K562 (cell line): ENCODE data around the gene HOXA13. TPM values are rescaled to one million over a fixed set of nuclear protein-coding genes. Genes with fewer than 3 reads are reported as not detected.

Experiments
- ATAC-seq: fragments of 200-7000 bp; cut with Tn5 transposase; 3 replicates; pipeline ENCODE4 v1.9.1; 2020; ENCODE audit warnings: moderate library complexity
- BruUV-seq: library from RNA; stranded (reverse); fragments of 400-500 nt; replicated peaks from 2 replicates; lab custom pipeline; 2021; lab: Mats Ljungman, UMichigan
- CTCF ChIA-PET: fragments of 300-600 bp; formaldehyde crosslinking; extraction: SDS; loops from one replicate; lab custom pipeline; 2021; ENCODE audit warnings: low intra/inter-chr PET ratio; lab: Yijun Ruan, JAX
- POLR2A ChIA-PET: fragments of 300-600, 350-650 bp; sonication (Branson Sonifier 250); formaldehyde crosslinking; extraction: SDS; loops from one replicate; lab custom pipeline; 2021; ENCODE audit warnings: antibody characterized with exemption, inconsistent platforms; lab: Yijun Ruan, JAX
- DNase-seq, 4 experiments: peaks; one replicate each; pipeline versions ENCODE4 v3.0.0 to v3.0.0-alpha.2; 2011 to 2018; ENCODE audit warnings: low spot score in 3 of 4, mixed read lengths in 3 of 4; ENCODE audit errors: extremely low read depth in 1 of 4
- FAIRE-seq: peaks from 2 replicates; lab custom pipeline; 2011; peaks lifted over from hg19 to GRCh38; lab: Jason Lieb, UNC
- H2AFZ ChIP-seq: 2 replicates; pipeline ENCODE4 v1.6.0; 2011; ENCODE audit warnings: low read depth, low read length, control low read depth, inconsistent platforms
- H3K27ac ChIP-seq: fragments of 200-600 bp; 3 replicates; pipeline ENCODE4 v1.8.0; 2011; ENCODE audit warnings: low read depth, mild to moderate bottlenecking, control low read depth, inconsistent platforms, low read length, moderate library complexity, mixed read lengths; ENCODE audit errors: extremely low read depth
- H3K27me3 ChIP-seq, 2 experiments: fragments of 300-600 bp in 1 of 2; 2 replicates in 1 of 2; 3 replicates in 1 of 2; pipeline versions ENCODE4 v1.6.0 to v1.8.0; 2011; ENCODE audit warnings: inconsistent platforms in 2 of 2, low read length in 2 of 2, mild to moderate bottlenecking in 1 of 2, mixed read lengths in 1 of 2, moderate library complexity in 1 of 2; ENCODE audit not compliant: control insufficient read depth in 2 of 2, insufficient read depth in 2 of 2
- H3K36me3 ChIP-seq: fragments of 300-600 bp; 3 replicates; pipeline ENCODE4 v1.8.0; 2011; ENCODE audit warnings: mild to moderate bottlenecking, low read length, inconsistent platforms; ENCODE audit not compliant: control insufficient read depth, insufficient read depth
- H3K4me1 ChIP-seq, 2 experiments: fragments of 200-600 bp in 1 of 2; replicated peaks in 1 of 2; 2 replicates in 1 of 2; 3 replicates in 1 of 2; pipeline versions ENCODE4 v1.5.1 to v1.8.0; 2011; ENCODE audit warnings: inconsistent platforms in 2 of 2, low read length in 2 of 2, mild to moderate bottlenecking in 1 of 2, mixed read lengths in 1 of 2, moderate library complexity in 1 of 2; ENCODE audit not compliant: control insufficient read depth in 2 of 2, insufficient read depth in 2 of 2
- H3K4me2 ChIP-seq: 2 replicates; pipeline ENCODE4 v1.6.1; 2011; ENCODE audit warnings: low read length, control low read depth, inconsistent platforms, mixed read lengths; ENCODE audit not compliant: insufficient read depth
- H3K4me3 ChIP-seq: fragments of 200-600 bp; sonication (generic), shearing (Covaris generic); 2 replicates; pipeline ENCODE4 v1.5.1; 2016; ENCODE audit warnings: control low read depth, inconsistent platforms
- H3K79me2 ChIP-seq: fragments of 200-600 bp; 3 replicates; pipeline ENCODE4 v1.8.0; 2011; ENCODE audit warnings: low read length, inconsistent platforms; ENCODE audit not compliant: control insufficient read depth, insufficient read depth
- H3K9ac ChIP-seq, 2 experiments: 2 replicates each; pipeline versions ENCODE4 v1.6.0 to v1.6.1; 2011; ENCODE audit warnings: low read depth in 2 of 2, low read length in 2 of 2, control low read depth in 1 of 2, inconsistent platforms in 1 of 2, mild to moderate bottlenecking in 1 of 2, mixed read lengths in 1 of 2; ENCODE audit not compliant: insufficient read depth in 1 of 2
- H3K9me1 ChIP-seq: one replicate; pipeline ENCODE4 v1.6.0; 2011; ENCODE audit warnings: inconsistent platforms, mild to moderate bottlenecking, low read length, moderate library complexity; ENCODE audit not compliant: control insufficient read depth, insufficient read depth
- H3K9me3 ChIP-seq: replicated peaks from 2 replicates; pipeline ENCODE4 v1.5.1; 2011; ENCODE audit warnings: low read depth, low read length, inconsistent platforms; ENCODE audit not compliant: control insufficient read depth, insufficient read depth
- H4K20me1 ChIP-seq: replicated peaks from 2 replicates; pipeline ENCODE4 v1.6.1; 2011; ENCODE audit warnings: low read length, inconsistent platforms, mixed read lengths; ENCODE audit not compliant: control insufficient read depth, insufficient read depth
- FOSL1 ChIP-seq: fragments of 200-800 bp; sonication (Bioruptor generic); conservative IDR thresholded peaks from 2 replicates; pipeline ENCODE4 v1.6.1; 2016; ENCODE audit warnings: missing genetic modification characterization, missing compliant biosample characterization
- HNRNPK ChIP-seq: fragments of 200-400 bp; formaldehyde crosslinking; IDR thresholded peaks from one replicate; pipeline ENCODE4 v1.6.1; 2018; ENCODE audit warnings: mild to moderate bottlenecking, low read depth, low read length; ENCODE audit not compliant: poor library complexity, severe bottlenecking
- ILK ChIP-seq: fragments of 450-650 bp; IDR thresholded peaks from 2 replicates; pipeline ENCODE4 v1.6.1; 2016; ENCODE audit warnings: missing genetic modification characterization, low read depth, mild to moderate bottlenecking, missing compliant biosample characterization, moderate library complexity, borderline replicate concordance
- TRIM28 ChIP-seq: fragments of 450-650 bp; IDR thresholded peaks from 2 replicates; pipeline ENCODE4 v1.6.1; 2017
- WGBS: fragments of 100-300 bp; shearing (Covaris generic); methylation state at CpG from one replicate; pipeline ENCODE4 v1.1.6; 2016; ENCODE audit warnings: low coverage, mixed read lengths; ENCODE audit not compliant: insufficient coverage; ENCODE audit errors: missing lambda C conversion rate; 5-methylcytosine and 5-hydroxymethylcytosine counted together
- in situ Hi-C: fragments of 300-500 bp; cut with MboI; formaldehyde crosslinking; loops from 4 replicates; pipeline ENCODE4 v1.15.0; 2018; ENCODE audit warnings: inconsistent platforms, mixed read lengths
- intact Hi-C: fragments of 100-400 bp; cut with micrococcal nuclease; formaldehyde crosslinking; loops from 2 replicates; pipeline ENCODE4 v1.14.2; 2022
- polyA plus RNA-seq, 8 experiments: library from polyadenylated mRNA; depleted of rRNA in 4 of 8; stranded (reverse) in 5 of 8; unstranded in 3 of 8; fragments of >200 nt; fragmentation: Nextera tagmentation in 2 of 8; fragmentation: Illumina TruSeq in 1 of 8; extraction: Ambion mirVana in 2 of 8; extraction: Trizol in 1 of 8; gene quantifications; 2 replicates each; pipeline versions ENCODE4 v1.2.1 to v1.2.3, GENCODE V29; 2011 to 2014; ENCODE audit warnings: inconsistent platforms in 1 of 8, missing spikeins in 1 of 8
- total RNA-seq, 7 experiments: library from RNA; depleted of rRNA in 6 of 7; stranded (reverse); fragments of >200 nt in 6 of 7; fragmentation: Illumina TruSeq in 2 of 7; extraction: Trizol in 2 of 7; gene quantifications; 2 replicates each; pipeline versions ENCODE4 v1.2.1 to v1.2.3, GENCODE V29; 2011 to 2021; ENCODE audit warnings: low replicate concordance in 1 of 7
- TF ChIP-seq, protein P1 (sequence below), 3 experiments: fragments of 200-800 bp in 1 of 3; fragments of 250-450 bp in 1 of 3; fragments of 450-650 bp in 1 of 3; sonication (Bioruptor Pico) in 1 of 3; sonication (Bioruptor generic) in 1 of 3; formaldehyde crosslinking in 1 of 3; IDR thresholded peaks; 2 replicates each; pipeline versions ENCODE4 v1.6.1 to v1.8.0; 2016 to 2022; ENCODE audit warnings: mild to moderate bottlenecking in 2 of 3, missing genetic modification characterization in 2 of 3, missing compliant biosample characterization in 1 of 3, moderate library complexity in 1 of 3
- TF ChIP-seq, protein P2 (sequence below), 2 experiments: IDR thresholded peaks in 1 of 2; conservative IDR thresholded peaks in 1 of 2; 2 replicates each; pipeline ENCODE4 v1.6.1; 2016; ENCODE audit warnings: low read depth in 2 of 2, mild to moderate bottlenecking in 1 of 2, missing compliant biosample characterization in 1 of 2, missing genetic modification characterization in 1 of 2, moderate library complexity in 1 of 2
- TF ChIP-seq, protein P3 (sequence below): sonication (generic); formaldehyde crosslinking; IDR thresholded peaks from 2 replicates; pipeline ENCODE4 v1.5.0; 2020; ENCODE audit warnings: missing genetic modification reagents

HOXA13 gene
- total and polyA plus RNA-seq, 9 of the 15 experiments (the other 6 are each of a cell fraction or from before 2014, with no cell fraction given), result not detected

DNA sequence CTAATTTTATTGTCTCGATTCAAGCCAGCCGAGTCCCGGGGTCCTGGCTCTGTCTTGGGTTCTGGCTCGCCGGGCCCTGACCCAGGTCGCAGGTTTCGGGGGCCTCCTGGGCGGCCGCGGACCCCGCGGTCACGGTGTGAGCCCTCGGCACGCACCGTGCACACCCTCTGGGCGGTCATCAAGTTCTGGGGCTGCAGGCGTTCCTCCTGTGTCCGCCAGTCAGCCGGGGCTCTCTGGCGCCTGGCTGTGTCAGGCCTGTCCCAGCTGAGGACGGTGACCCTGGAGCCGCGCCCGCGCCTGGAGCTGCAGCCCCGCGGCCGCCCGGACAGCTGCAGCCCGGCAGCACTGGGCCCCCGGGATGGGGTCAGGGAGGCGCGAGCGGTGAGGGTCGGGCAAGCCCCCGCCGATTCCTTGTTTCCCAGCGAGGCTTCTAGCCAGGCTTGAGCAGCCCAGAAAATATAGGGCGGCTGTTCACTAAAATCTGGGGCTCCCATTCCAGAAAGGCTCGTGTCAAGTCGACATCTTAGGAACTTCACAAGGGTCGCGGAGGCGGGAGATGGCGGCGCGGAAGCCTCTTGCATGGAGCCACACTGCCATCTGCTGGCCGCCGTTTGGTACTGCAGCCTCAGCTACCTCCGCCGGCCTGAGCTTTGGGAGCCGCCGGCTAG, 39.2 kb downstream of the HOXA13 start (continued):
- TF ChIP-seq, protein P1, sequence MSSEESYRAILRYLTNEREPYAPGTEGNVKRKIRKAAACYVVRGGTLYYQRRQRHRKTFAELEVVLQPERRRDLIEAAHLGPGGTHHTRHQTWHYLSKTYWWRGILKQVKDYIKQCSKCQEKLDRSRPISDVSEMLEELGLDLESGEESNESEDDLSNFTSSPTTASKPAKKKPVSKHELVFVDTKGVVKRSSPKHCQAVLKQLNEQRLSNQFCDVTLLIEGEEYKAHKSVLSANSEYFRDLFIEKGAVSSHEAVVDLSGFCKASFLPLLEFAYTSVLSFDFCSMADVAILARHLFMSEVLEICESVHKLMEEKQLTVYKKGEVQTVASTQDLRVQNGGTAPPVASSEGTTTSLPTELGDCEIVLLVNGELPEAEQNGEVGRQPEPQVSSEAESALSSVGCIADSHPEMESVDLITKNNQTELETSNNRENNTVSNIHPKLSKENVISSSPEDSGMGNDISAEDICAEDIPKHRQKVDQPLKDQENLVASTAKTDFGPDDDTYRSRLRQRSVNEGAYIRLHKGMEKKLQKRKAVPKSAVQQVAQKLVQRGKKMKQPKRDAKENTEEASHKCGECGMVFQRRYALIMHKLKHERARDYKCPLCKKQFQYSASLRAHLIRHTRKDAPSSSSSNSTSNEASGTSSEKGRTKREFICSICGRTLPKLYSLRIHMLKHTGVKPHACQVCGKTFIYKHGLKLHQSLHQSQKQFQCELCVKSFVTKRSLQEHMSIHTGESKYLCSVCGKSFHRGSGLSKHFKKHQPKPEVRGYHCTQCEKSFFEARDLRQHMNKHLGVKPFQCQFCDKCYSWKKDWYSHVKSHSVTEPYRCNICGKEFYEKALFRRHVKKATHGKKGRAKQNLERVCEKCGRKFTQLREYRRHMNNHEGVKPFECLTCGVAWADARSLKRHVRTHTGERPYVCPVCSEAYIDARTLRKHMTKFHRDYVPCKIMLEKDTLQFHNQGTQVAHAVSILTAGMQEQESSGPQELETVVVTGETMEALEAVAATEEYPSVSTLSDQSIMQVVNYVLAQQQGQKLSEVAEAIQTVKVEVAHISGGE (CRISPR knock-in tag; IDR thresholded peaks at IDR 0.05), result no peak

DNA sequence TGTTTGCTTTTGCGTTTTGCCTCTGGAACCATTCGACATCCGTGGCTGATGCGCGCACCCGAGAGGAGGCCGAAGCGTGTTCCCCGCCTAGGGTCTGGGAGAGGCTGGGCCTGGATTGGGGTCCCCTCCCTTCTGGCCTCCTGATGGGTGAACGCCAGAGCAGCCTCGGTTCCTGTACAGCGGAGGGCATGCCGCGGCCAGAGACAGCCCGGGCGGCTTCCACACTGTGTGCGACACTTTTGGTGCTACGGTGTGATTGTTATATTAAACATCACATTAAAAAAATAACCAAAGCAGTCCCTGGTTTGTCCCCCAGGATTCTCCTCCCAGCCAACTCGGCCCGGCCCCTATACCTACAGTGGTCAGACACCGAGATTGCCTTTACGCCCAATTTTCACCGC, 39.7 kb downstream of the HOXA13 start:
- no peak for ATAC-seq
- Histone ChIP-seq H3K9ac (no peak overlapping the region), H4K20me1 (no peaks in the 10 kb centered on the region), H3K9me1 (no peaks in the 10 kb centered on the region), H3K4me1 (peaks cover 0 to 26% of the 10 kb centered on the region in 2 experiments; a peak in 2 of 5 replicates), H3K4me3 (no peak overlapping the region), H3K27ac (no peak overlapping the region), H3K79me2 (no peaks in the 10 kb centered on the region), H3K9me3 (no peaks in the 10 kb centered on the region), H3K27me3 (peaks cover 18 to 77% of the 10 kb centered on the region in 2 experiments), H2AFZ (no peak overlapping the region; the same call in 1 of the 2 replicates), H3K4me2 (no peak overlapping the region), H3K36me3 (no peaks in the 10 kb centered on the region)
- no peak for DNase-seq
- 66% methylated on average over 21 of the region's 23 CpGs for WGBS
- no TSS peak for BruUV-seq
- FAIRE-seq, result no peak
- CTCF ChIA-PET, result interaction anchor here (0.7 to 2.5 kb wide), 4 partner anchors 473 to 792 kb away, joined by 3 to 9 read pairs (median 6); no protein-coding TSS in a partner anchor
- in situ Hi-C loops, result loop anchor here (25.0 kb wide), 3 partner anchors 648 to 1273 kb away; no protein-coding TSS in a partner anchor
- POLR2A ChIA-PET, result no interaction called here
- intact Hi-C loops, result loop anchor here (2.0 to 5.0 kb wide), 5 partner anchors 298 to 1268 kb away; partner anchors contain the start of genes SKAP2 and SNX10
- TF ChIP-seq ILK (tag) (no peak), TRIM28 (no peak), HNRNPK (no peak), FOSL1 (tag) (no peak)
- TF ChIP-seq, protein P2, sequence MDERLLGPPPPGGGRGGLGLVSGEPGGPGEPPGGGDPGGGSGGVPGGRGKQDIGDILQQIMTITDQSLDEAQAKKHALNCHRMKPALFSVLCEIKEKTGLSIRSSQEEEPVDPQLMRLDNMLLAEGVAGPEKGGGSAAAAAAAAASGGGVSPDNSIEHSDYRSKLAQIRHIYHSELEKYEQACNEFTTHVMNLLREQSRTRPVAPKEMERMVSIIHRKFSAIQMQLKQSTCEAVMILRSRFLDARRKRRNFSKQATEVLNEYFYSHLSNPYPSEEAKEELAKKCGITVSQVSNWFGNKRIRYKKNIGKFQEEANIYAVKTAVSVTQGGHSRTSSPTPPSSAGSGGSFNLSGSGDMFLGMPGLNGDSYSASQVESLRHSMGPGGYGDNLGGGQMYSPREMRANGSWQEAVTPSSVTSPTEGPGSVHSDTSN (CRISPR knock-in tag; IDR thresholded peaks at IDR 0.05; ENCODE audit: low read depth), result no peak
- TF ChIP-seq, protein P2 (tag; conservative IDR thresholded peaks at IDR 0.05; ENCODE audit: low read depth), result no peak
- TF ChIP-seq, protein P3, sequence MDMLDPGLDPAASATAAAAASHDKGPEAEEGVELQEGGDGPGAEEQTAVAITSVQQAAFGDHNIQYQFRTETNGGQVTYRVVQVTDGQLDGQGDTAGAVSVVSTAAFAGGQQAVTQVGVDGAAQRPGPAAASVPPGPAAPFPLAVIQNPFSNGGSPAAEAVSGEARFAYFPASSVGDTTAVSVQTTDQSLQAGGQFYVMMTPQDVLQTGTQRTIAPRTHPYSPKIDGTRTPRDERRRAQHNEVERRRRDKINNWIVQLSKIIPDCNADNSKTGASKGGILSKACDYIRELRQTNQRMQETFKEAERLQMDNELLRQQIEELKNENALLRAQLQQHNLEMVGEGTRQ (CRISPR knock-in tag), result no peak
